ENCODE results near the gene BORCS5.

The BORCS5 gene

DNA sequence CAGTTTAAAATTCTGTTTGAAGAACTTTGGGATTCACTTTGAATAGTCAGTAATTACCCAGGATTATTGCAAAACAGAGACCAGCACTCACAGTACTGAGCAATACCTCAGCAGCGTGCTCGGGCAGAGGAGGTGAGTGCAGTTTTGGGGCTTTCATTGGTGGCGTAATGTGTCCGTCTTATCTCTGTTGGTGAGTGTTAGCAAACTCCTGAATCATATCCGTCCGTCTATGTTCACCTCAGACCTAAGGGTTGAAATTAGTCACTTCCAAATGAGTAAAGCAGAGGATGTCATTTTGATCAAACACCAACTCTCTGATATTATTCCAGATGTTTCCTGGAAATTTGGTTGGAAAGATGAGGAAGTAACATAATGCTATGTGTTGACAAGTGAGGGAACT, 82.8 kb downstream of the BORCS5 start:
- no peak for DNase-seq

DNA sequence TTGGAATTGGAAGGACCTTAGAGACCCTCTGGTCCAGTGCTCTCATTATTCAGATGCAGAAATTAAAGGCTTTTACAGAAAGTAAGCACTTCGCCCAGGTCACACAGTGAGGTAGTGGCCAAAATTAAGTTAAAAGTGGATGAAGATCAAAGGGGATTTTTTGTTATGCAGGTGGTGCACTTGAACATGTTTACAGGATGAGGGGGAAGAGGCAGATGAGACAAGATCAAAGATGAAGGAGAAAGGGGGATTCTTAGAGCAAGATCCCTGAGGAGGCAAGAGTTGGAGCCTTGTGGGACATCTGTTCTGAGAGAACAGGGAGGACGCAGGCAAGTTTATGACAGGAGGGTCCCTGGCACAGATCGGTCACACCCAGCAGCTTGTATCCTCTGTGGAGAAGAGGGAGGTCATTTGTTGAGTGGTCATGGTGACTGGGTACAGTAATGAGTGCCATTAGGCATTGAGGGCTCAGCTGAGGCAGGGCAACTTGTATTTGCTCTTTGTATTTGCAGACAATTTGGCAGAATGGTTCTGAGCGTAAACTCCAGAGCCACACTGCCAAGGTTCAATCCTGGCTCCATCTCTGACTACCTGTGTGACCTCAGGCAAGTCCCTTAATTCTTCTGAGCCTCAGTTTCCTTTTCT, 84.0 kb downstream of the BORCS5 start:
- peak; percentile 80 for DNase-seq

DNA sequence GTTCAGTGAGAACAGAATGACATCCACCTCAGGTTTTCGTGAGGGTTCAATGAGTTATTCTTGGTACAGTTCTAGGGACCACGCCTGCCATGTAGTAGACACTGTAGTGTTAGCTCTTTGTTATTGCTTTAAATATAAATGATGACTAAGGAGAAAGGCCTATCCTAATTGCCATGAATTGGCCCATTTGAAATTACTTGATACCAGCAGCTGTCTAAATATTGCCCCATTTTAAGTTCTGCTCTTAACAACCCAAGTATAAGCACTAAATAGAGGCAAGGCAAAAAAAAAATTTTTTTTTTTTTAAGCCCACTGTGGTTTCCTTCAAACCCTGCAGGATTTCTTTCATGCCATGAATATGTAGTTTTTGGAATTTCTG, 84.5 kb downstream of the BORCS5 start:
- DNase-seq = peak; percentile 79

- no peak for DNase-seq
Measured at GRCh38 chr12:12441843-12442461, 85.1 kb downstream of the BORCS5 start.

- DNase-seq = no peak
Measured at GRCh38 chr12:12442548-12443071, 85.7 kb downstream of the BORCS5 start.

GRCh38 chr12:12443431-12443878, 86.6 kb downstream of the BORCS5 start:
- no peak for DNase-seq

DNA sequence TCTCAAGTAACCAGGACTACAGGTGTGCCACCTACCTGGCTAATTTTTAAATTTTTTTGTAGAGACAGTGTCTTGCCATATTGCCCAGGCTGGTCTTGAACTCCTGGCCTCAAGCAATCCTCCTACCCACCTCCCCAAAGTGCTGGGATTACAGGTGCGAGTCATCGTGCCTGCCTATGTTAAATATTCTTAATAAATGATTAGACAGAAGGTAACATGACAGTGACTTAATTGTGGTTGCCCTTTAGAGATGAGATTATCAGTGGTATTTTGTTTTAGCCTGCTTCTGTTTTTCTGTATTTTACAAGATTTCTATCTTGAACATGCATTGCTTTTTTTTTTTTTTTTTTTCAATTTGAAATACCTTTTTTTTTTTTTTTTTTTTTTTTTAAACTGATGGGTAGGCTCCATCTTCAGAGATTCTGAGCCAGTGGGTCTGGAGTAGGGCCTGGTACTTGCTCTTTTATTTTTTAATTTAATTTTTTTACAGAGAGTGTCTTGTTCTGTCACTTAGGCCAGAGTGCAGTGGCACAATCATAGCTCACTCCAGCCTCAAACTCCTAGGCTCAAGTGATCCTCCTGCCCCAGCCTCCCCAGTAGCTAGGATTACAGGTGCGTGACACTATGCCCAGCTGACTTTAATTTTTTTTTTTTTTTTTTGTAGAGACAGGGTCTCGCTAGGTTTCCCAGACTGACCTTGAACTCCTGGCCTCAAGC, 88.4 kb downstream of the BORCS5 start:
- no peak for DNase-seq

DNA sequence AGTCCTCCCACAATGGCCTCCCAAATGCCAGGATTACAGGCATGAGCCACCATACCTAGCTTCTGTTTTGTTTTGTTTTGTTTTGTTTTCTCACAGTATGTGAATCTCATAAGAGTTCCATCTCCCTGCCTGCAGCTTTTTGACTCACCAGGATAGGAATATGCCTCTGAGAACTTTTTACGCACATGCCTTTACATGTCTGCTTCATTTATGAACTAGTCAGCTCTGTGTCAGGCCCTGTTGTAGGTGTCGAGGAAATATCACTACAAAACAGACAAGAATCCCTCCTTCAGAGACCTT, 89.0 kb downstream of the BORCS5 start:
- DNase-seq = no peak

DNA sequence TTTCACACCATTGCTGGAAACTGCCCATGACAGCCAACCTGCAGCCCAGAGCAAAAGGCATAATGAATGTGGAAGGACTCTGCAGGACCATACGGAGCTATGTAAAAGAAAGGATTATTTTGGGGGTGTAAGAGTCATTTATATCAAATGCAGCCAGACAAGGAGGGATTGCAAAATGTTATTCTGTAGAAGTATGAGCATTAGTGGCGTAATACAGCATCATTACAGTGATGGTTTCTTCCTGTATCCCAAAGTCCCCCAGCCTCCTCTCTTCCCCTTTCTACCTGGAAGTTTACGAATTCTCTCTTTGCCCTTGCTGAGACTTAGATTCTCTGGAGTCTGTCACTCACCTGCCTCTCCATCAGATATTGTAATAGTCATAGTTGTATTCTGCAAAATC, 89.9 kb downstream of the BORCS5 start:
- no peak for DNase-seq

GRCh38 chr12:12447236-12447635, 90.4 kb downstream of the BORCS5 start:
- no peak for DNase-seq

- DNase-seq = no peak
Measured at GRCh38 chr12:12447837-12448236, 91.0 kb downstream of the BORCS5 start.

DNA sequence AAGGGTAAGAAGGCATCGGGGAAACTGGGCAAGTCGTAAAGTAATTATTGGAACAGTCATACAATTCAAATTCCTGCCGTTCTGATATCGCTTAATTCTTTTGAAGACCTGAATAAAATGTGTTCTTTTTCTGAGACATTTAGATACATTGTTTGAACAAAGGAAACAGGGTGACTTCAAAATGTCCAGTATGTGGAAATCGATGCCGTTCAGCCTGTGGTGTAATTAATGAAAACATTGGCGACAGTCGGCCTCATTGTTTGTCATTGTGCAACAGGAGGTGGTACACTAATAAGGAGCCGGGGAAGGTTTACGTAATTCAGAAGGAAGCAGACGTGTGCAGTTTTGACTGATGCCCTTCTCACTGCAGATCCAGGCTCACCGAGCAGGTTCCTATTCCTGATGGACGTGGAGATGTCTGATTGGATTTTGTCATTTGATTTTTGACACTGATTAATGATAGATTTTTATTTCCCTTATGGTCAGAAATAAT, 92.7 kb downstream of the BORCS5 start:
- peak; percentile 30 for DNase-seq

GRCh38 chr12:12450043-12450471, 93.2 kb downstream of the BORCS5 start:
- DNase-seq = no peak

DNA sequence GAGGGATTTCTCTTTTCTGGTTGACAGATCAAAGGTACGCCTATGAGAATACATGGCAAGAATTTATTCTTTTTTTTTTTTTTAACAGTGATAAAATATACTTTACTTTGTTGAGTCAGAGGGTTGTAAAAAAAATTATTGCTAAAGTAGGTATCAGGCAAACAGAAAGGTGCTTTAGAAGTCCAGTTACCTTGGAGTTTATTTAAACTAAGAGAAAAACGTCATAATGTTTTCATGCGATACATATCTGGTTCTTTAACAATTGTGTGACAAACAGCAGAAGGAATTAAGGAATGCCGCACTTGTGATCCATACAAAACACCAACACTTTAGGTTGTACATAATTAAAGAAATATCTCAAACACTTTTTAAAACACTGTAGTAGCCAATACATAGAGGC, 94.2 kb downstream of the BORCS5 start:
- no peak for DNase-seq

DNA sequence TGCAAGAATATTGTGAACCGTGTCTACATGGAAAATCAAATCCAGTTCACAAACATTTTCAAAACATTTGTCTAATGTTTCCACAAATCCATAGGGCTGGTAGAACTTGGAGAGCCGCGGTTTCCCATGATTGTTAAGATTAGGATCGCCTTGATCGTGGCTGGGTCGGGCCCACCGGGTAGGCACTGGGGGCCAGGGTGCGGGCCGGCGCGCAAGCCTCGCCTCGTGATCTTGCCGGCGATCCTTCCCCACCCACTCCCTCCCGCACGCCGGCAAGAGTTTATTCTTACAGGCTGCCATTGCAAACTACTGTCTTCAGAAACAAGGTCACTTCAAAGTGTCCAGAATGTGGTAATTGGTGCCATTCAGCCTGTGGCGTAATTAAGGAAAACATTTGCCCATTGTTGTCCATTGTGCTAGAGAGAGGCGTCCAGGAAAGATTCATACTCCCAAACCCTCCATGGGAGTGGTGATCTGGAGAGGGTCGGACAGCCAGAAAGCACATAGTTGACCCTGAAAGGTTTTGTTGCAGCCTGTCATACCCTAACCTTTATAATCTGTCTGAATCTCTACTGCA, 95.5 kb downstream of the BORCS5 start:
- DNase-seq = no peak

GRCh38 chr12:12453635-12454034, 96.8 kb downstream of the BORCS5 start:
- no peak for DNase-seq

GRCh38 chr12:12454315-12454714, 97.4 kb downstream of the BORCS5 start:
- no peak for DNase-seq

- no peak for DNase-seq
Measured at GRCh38 chr12:12456637-12457036, 99.8 kb downstream of the BORCS5 start.

GRCh38 chr12:12460935-12461922, 104.4 kb downstream of the BORCS5 start:
- DNase-seq = no peak

GRCh38 chr12:12461923-12462315, 105.0 kb downstream of the BORCS5 start:
- DNase-seq = no peak

DNA sequence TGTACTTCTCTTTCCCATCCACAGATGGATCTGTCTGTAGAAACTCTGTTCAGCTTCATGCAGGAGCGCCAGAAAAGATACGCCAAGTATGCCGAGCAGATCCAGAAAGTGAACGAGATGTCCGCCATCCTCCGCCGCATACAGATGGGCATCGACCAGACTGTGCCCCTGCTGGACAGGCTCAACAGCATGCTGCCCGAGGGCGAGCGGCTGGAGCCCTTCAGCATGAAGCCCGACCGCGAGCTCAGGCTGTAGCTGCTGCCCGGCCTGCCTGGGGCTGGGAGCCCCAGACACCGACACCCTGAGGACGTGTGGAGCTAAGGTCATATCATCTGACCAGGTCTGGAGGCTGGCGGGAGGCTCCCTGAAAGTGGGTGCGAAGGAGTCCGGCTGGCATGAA, 108.6 kb downstream of the BORCS5 start:
- no peak for DNase-seq

DNA sequence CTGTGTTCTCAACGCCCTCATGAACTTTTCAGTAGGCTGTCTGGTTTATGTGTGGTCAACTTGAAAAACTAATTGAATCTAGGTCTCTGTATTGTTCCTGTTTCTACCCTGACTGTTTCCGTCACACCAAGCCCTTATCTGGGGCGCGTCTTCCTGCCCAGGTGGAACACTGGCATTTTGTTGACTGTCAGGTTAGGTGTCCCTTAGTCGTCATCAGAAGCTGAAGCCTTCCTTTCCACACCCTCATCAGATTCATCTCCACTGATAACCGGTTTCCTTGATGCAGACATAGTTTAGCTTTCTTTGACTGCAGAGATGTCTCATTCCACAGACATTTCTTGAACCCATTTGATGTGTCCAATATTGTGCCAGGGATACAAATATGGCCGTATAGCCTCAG, 109.3 kb downstream of the BORCS5 start:
- no peak for DNase-seq

Measured in NCI-H1436 treated with DMSO at 0.1 percent for 48 hours (cell line).